Lung (tissue), 12 donors: Measurements from ENCODE around the gene ZNF638. TPM values are rescaled to one million over a fixed set of nuclear protein-coding genes. Genes with fewer than 3 reads are reported as not detected.
"Not testable (repeated sequence)": the region's sequence is repeated elsewhere in the genome, so short reads cannot be mapped to it uniquely, and the experiment has no call there.

ENCODE experiments used
- ATAC-seq: fragments of 200-7000 bp; cut with Tn5 transposase; one replicate; pipeline ENCODE4 v1.9.1; 2020; ENCODE audit warnings: moderate number of reproducible peaks; ENCODE audit not compliant: insufficient read depth, low FRiP score
- DNase-seq, 3 donors: peaks; one replicate each; pipeline ENCODE4 v3.0.0-alpha.2; 2013 to 2017
- H3K27ac ChIP-seq, 2 donors: one replicate each; pipeline ENCODE4 v1.5.1; 2013; ENCODE audit warnings: mild to moderate bottlenecking in 2 of 2, moderate library complexity in 2 of 2, control low read depth in 1 of 2, inconsistent platforms in 1 of 2, low read depth in 1 of 2, low read length in 1 of 2
- H3K27me3 ChIP-seq, 3 donors: one replicate each; pipeline ENCODE4 v1.5.1; 2013; ENCODE audit warnings: low read length in 2 of 3; ENCODE audit not compliant: control insufficient read depth in 3 of 3, insufficient read depth in 3 of 3
- H3K36me3 ChIP-seq, 4 donors: one replicate each; pipeline ENCODE4 v1.5.1; 2013; ENCODE audit warnings: low read length in 4 of 4, mild to moderate bottlenecking in 1 of 4, moderate library complexity in 1 of 4; ENCODE audit not compliant: control insufficient read depth in 4 of 4, insufficient read depth in 4 of 4
- H3K4me1 ChIP-seq, 5 donors: one replicate each; pipeline ENCODE4 v1.5.1; 2013; ENCODE audit warnings: low read length in 5 of 5, mild to moderate bottlenecking in 2 of 5, moderate library complexity in 1 of 5; ENCODE audit not compliant: control insufficient read depth in 5 of 5, insufficient read depth in 5 of 5
- H3K4me3 ChIP-seq: one replicate; pipeline ENCODE4 v1.5.1; 2013; ENCODE audit warnings: mild to moderate bottlenecking, control low read depth, moderate library complexity
- H3K9ac ChIP-seq, 2 donors: one replicate each; pipeline ENCODE4 v1.5.1; 2013; ENCODE audit warnings: low read length in 2 of 2, control low read depth in 1 of 2; ENCODE audit not compliant: insufficient read depth in 1 of 2
- H3K9me3 ChIP-seq, 4 donors: one replicate each; pipeline ENCODE4 v1.5.1; 2013; ENCODE audit warnings: low read length in 3 of 4, mild to moderate bottlenecking in 1 of 4, moderate library complexity in 1 of 4; ENCODE audit not compliant: control insufficient read depth in 4 of 4, insufficient read depth in 3 of 4
- WGBS, 2 donors: extraction: QIAGEN DNeasy Blood & Tissue Kit; methylation state at CpG; one replicate each; pipeline ENCODE4 v1.1.7; 2013; 5-methylcytosine and 5-hydroxymethylcytosine counted together
- polyA plus RNA-seq, 2 donors: library from polyadenylated mRNA; stranded (reverse); fragments of 200-250 nt; gene quantifications; one replicate each; pipeline ENCODE4 v1.2.1, GENCODE V29; 2013
- total RNA-seq, 2 donors: library from RNA; depleted of rRNA in 1 of 2; stranded (reverse); fragments of >200 nt in 1 of 2; gene quantifications; one replicate each; pipeline ENCODE4 v1.2.1, GENCODE V29; 2014 to 2021
- TF ChIP-seq, protein P1 (sequence below): IDR thresholded peaks from 2 replicates; pipeline ENCODE4 v1.5.1; 2012; ENCODE audit warnings: mild to moderate bottlenecking; ENCODE audit errors: control extremely low read depth, extremely low read depth
- donor health status: control.
- donor health status: control.
- donor health status: Bipolar disorder and iron deficiency.
- donor health status: healthy.
- donor health status: DM: yes; HTN: yes; CAD: no.

Gene ZNF638
- total and polyA plus RNA-seq, 4 donors, result 45.1 to 371 (median 105) TPM

DNA sequence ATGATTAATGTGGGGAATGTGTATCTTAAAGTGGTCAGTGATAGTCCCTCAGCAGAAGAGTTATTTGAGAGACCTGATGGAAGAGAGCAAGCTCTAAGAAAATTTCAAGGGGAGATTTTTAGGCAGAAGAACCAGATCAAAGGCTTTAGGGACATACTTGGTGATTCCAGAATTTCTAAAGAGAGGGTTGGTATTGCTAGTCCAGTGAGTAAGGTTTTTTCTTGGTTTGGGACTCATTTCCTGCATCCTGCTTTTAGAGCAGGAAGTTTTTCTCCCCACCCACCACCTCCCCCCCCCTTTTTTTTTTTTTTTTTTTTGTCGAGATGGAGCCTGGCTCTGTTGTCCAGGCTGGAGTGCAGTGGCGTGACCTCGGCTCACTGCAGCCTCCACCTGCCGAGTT is 79.1 kb downstream of the ZNF638 start:
- no peak overlapping the region for H3K27ac ChIP-seq
- WGBS, 2 donors, result 79 to 93% methylated on average over 3 to 4 of the region's 4 CpGs

DNA sequence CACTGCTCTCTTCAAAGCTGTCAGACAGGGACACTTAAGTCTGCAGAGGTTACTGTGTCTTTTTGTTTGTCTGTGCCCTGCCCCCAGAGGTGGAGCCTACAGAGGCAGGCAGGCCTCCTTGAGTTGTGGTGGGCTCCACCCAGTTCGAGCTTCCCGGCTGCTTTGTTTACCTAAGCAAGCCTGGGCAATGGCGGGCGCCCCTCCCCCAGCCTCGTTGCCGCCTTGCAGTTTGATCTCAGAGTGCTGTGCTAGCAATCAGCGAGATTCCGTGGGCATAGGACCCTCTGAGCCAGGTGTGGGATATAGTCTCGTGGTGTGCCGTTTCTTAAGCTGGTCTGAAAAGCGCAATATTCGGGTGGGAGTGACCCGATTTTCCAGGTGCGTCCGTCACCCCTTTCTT is 85.3 kb downstream of the ZNF638 start:
- H3K9ac ChIP-seq, H3K27ac ChIP-seq, H3K9me3 ChIP-seq, H3K4me1 ChIP-seq, H3K36me3 ChIP-seq, ATAC-seq, H3K27me3 ChIP-seq, H3K4me3 ChIP-seq, DNase-seq: not testable (repeated sequence)
- WGBS, 2 donors, result 6 to 18% methylated on average over 6 to 13 of the region's 15 CpGs

More for the DNA sequence above, 79.1 kb downstream of the ZNF638 start:
- Histone ChIP-seq H3K9me3 (no peaks in the 10 kb centered on the region), H3K27me3 (no peaks in the 10 kb centered on the region), H3K4me1 (peaks cover 0 to 2% (median 0%) of the 10 kb centered on the region in 5 donors), H3K36me3 (peaks cover 5 to 30% (median 13%) of the 10 kb centered on the region in 4 donors), H3K4me3 (no peak overlapping the region), H3K9ac (no peak overlapping the region)
- no peak for ATAC-seq
- TF ChIP-seq, protein P1, sequence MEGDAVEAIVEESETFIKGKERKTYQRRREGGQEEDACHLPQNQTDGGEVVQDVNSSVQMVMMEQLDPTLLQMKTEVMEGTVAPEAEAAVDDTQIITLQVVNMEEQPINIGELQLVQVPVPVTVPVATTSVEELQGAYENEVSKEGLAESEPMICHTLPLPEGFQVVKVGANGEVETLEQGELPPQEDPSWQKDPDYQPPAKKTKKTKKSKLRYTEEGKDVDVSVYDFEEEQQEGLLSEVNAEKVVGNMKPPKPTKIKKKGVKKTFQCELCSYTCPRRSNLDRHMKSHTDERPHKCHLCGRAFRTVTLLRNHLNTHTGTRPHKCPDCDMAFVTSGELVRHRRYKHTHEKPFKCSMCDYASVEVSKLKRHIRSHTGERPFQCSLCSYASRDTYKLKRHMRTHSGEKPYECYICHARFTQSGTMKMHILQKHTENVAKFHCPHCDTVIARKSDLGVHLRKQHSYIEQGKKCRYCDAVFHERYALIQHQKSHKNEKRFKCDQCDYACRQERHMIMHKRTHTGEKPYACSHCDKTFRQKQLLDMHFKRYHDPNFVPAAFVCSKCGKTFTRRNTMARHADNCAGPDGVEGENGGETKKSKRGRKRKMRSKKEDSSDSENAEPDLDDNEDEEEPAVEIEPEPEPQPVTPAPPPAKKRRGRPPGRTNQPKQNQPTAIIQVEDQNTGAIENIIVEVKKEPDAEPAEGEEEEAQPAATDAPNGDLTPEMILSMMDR, result no peak
- DNase-seq, result no peak

DNA sequence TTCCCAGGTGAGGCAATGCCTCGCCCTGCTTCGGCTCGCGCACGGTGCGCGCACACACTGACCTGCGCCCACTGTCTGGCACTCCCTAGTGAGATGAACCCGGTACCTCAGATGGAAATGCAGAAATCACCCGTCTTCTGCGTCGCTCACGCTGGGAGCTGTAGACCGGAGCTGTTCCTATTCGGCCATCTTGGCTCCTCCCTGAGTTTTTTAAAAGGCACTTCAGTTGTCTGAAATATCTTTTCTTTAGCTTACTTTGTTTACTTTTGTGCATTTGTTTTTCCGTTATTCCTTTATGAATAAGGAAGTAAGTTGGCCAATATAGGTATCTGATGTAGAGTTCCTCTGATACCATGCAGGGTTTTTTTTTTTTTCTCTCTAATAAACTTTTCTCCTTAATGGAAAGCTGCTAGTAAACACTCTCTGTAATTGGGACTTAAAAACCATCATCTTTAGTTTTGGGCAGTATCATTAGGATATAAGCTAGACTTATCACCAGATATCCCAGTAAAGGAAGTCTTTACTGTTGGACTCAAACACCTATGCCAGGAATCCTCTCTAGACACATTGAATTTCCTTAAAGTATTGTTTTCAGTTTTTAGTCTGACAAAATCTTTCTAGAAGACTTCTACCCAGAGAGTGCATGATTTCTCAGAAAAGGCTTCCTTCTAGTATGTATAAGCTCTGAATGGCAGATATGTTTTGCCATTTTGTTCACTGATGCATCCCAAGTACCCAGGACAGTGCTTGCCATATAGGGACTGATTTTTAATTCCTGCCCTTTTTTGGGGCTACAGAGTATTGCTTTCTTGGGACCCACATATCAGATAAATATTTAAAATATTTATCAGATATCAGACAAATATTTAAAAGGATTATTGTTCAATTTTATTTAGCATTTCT is 86.0 kb downstream of the ZNF638 start:
- Histone ChIP-seq H3K4me1 (peaks cover 0 to 3% (median 1%) of the 10 kb centered on the region in 5 donors), H3K9ac (no peak overlapping the region), H3K27ac (peak overlapping the region in 1 of 2 donors; percentile 9), H3K4me3 (no peak overlapping the region), H3K9me3 (no peaks in the 10 kb centered on the region), H3K27me3 (no peaks in the 10 kb centered on the region), H3K36me3 (peaks cover 0 to 5% (median 3%) of the 10 kb centered on the region in 4 donors)
- DNase-seq (peak in 2 of 3 donors; percentile 21 to 23), ATAC-seq (no peak)
- TF ChIP-seq, protein P1, result no peak
- WGBS, 2 donors, result 16 to 19% methylated on average over 7 of the region's 16 CpGs

DNA sequence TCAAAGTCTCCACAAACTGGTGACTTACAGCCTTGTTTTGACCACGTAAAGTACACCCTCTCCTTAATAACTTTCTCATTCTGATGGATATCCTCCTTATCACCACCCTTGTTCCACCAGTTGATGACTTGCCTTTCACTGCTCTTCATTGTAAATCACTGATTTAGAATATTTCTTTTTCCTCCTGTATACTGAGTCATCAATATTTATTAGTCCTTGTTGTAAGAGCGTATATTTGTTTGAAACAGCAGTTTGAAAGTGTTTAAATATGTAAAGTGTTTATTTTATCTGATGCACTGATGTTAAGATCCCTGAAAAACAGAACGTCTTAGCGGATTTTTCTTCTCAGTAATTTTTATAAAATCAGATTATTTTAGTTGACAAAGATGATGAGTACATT is 87.6 kb downstream of the ZNF638 start:
- H3K4me1 ChIP-seq, result peaks cover 0 to 3% (median 1%) of the 10 kb centered on the region in 5 donors
- DNase-seq (no peak), ATAC-seq (no peak)
- 92 to 94% methylated on average over 4 of the region's 4 CpGs for WGBS, 2 donors
- H3K27me3 ChIP-seq, result no peaks in the 10 kb centered on the region
- H3K36me3 ChIP-seq, result peaks cover 0 to 17% (median 10%) of the 10 kb centered on the region in 4 donors
- no peak overlapping the region for H3K4me3 ChIP-seq
- H3K9me3 ChIP-seq, result no peaks in the 10 kb centered on the region
- no peak overlapping the region for H3K9ac ChIP-seq
- TF ChIP-seq, protein P1, result no peak
- no peak overlapping the region for H3K27ac ChIP-seq
